ENCODE results near the gene FOXL3.
"Not testable (repeated sequence)": the region's sequence is repeated elsewhere in the genome, so short reads cannot be mapped to it uniquely, and the experiment has no call there.

FOXL3 gene

DNA sequence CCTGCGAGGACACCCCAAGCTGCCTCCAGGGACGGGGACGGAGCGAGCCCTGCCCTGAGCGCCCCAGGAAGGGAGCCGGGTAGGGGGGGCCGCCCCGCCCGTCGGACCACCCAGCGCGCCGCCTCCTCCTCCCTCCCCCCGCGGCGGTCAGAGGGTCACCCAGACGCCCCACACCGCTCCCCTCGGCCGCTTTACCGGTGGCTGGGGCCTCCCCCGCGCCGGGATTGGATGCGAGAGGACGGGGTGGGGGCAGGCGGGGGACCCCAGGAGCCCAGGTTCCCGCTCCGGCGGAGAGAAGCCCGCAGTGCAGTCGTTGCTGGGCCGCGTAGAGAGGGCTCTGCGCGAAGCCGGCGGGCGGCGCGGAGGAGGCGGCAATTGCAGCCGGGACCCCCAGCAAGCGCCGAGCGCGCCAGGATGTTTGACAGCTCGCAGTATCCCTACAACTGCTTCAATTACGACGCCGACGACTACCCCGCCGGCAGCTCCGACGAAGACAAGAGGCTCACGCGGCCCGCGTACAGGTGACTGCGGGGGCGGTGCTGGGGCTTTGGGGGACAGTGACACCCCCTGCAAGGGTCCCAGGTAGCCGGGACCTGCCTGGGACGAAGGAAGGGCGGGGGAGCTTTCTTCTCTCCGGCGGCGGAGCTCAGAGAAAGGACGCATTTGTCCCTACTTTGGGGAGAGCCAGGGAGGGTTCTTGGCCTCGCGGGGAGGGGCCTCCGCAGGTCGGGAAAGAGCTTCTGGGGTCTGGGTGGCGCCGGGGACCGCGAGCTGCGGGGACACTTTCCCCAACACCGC is at the start of gene FOXL3:
Gene FOXL3, plus strand, starts transcription at position 415 of the 798 bp plus-strand sequence. Its CDS starts 0 bp downstream, at position 415.
- DNase-seq, result no peak

DNA sequence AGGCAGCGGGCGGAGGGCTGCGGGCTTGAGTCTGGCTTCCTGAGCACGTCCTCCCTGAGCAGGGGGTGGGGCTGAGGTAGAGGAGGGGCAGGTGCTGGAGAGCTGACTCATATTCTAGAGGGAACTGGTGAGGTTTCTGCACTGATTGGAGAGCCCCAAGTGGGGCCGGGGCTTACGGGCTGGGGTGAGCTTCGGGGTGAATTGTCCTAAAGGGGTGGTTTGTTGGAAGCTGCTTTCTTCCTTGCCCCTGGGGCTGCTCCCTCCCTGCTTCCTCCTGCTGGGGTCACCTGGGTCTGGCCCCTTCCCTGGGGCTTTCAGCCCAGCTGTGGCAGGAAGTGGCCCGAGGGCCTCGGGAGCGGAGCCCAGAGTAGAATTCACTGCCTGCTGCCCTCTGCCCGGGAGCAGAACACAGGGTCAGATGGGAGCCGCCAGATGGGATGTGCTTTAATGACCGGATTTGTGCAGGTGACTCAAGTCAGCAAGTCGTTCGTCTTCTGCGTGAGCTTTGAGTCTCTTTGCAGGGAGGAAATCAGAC is 49.0 kb upstream of the FOXL3 start:
- DNase-seq, result no peak

- DNase-seq, result no peak
Observed at GRCh38 chr7:241513-241912, 48.5 kb upstream of the FOXL3 start.

DNA sequence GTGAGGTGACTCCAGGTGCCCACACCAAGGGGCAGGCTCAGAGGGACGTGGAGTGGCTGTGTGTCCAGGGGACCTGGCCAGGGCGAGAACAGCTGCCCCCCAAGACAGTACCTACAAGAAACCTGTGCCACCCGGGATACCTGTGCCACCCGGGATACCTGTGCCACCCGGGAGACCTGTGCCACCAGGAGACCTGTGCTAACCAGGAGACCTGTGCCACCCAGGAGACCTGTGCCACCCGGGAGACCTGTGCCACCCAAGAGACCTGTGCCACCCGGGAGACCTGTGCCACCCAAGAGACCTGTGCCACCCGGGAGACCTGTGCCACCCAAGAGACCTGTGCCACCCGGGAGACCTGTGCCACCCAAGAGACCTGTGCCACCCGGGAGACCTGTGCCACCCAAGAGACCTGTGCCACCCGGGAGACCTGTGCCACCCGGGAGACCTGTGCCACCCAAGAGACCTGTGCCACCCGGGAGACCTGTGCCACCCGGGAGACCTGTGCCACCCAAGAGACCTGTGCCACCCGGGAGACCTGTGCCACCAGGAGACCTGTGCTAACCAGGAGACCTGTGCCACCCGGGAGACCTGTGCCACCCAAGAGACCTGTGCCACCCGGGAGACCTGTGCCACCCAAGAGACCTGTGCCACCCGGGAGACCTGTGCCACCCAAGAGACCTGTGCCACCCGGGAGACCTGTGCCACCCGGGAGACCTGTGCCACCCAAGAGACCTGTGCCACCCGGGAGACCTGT is 47.0 kb upstream of the FOXL3 start:
- not testable (repeated sequence) for DNase-seq

DNA sequence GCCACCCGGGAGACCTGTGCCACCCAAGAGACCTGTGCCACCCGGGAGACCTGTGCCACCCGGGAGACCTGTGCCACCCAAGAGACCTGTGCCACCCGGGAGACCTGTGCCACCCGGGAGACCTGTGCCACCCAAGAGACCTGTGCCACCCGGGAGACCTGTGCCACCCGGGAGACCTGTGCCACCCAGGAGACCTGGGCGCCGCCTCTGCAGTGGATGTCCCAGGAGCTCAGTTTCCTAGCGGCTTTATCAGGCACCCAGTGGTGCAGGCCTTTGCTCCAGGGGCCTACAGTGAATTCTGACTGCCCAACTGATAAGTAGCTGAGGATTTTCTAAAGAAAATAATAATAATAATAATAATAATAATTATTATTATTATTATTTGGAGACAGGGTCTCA is 46.4 kb upstream of the FOXL3 start:
- not testable (repeated sequence) for DNase-seq

- no peak for DNase-seq
Observed at GRCh38 chr7:244974-245373, 45.0 kb upstream of the FOXL3 start.

- no peak for DNase-seq
Observed at GRCh38 chr7:245574-246295, 44.2 kb upstream of the FOXL3 start.

GRCh38 chr7:246451-246850 is 43.5 kb upstream of the FOXL3 start:
- DNase-seq, result no peak

DNA sequence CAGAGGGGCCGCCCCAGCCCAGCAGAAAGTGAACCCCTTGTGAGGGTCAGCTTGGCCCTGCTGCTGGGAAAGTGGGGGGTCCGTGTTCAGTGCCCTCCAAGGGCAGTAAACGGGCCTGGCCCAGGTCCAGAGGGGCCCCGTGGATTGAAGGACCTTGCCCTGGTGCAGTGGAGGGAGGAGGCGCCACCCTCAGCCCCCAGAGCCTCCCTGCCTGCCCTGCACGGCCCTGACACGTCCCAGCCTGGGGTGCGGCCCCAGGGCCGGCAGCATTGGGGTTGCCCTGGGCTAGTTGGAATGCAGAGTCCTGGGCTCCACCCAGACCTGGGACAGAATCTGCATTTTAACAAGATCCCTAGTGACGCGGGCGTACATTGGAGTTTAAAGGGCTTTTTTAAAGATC is 42.8 kb upstream of the FOXL3 start:
- no peak for DNase-seq

DNA sequence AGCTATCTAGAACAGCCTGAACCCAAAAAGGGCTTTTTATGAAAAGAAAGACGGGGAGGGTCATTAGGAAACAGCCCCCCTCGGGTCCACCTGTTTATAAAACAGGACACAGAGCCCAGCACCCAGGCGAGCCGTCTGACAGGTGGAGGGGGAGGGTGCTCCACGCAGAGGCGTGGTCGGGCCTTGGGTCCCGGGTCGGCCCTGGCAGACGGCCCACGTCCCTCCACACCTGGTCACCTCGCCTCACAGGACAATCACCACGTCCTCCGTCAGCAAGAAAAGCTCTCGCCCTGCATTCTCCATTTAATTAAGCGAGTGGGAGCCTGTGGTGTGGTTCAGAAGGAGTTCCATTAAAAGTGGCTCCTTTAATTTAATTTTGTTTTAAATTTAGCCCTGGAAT is 42.3 kb upstream of the FOXL3 start:
- DNase-seq, result no peak

- no peak for DNase-seq
Observed at GRCh38 chr7:248732-249435, 41.1 kb upstream of the FOXL3 start.

GRCh38 chr7:249989-250388 is 40.0 kb upstream of the FOXL3 start:
- DNase-seq, result no peak

DNA sequence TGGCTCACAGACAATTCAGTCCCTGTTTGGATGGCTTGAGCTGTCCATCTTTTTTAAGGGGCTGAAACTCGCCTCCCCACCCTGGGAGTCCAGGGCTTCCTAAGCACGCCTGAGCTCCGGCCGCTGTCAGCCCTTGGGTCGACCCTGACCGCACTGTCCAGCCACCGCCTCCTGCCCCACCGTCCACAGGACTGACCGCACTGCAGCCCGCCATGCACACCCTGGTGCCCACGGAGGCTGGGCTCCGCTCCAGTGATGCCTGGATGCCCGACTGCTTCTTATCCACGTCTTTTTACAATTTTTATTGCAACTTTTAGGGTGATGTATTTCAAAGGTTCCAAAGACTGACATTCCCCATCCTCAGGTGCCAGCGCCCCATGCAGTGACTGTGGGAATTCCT is 39.4 kb upstream of the FOXL3 start:
- DNase-seq, result no peak

DNA sequence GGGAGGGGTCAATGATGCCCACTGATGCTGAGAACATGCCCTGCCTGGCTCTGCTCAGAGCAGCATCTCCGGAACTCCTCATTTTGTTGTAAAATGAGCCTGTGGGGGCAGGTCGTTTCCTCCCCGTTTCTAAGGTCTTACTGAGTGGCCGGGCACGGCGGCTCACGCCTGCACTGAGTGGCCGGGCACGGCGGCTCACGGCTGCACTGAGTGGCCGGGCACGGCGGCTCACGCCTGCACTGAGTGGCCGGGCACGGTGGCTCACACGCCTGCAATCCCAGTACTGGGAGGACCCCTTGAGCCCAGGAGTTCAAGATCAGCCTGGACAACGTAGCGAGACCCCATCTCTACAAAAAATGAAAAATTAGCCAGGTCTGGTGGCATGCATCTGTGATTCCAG is 39.0 kb upstream of the FOXL3 start:
- no peak for DNase-seq

GRCh38 chr7:251446-252175 is 38.4 kb upstream of the FOXL3 start:
- DNase-seq, result no peak

DNA sequence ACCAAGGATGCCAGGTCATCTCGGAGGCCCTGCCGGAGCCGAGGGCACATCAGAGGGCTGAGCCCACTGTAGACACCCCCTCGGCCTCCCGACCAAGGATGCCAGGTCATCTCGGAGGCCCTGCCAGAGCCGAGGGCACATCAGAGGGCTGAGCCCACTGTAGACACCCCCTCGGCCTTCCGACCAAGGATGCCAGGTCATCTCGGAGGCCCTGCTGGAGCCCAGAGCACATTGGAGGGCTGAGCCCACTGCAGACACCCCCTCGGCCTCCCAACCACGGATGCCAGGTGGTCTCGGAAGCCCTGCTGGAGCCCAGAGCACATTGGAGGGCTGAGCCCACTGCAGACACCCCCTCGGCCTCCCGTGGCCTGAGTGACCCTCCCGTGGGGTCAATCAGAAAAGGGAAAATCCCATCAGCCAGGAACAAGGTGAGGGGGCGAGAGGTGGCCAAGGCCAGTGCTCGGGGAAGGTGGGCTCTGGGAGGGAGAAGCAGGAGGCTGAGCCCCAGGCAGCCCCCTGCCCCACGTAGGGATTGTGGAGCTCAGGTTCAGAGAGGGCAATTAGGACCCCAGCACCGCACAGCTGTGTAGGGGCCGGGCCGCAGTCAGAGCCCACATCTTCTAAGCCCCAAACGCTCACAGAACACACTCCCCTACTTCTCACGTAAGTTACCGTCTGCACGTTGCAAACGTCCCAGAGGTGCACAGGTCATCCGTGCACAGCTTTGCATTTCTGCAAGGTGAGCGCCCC is 37.6 kb upstream of the FOXL3 start:
- DNase-seq, result no peak

- DNase-seq, result no peak
Observed at GRCh38 chr7:252981-253380, 37.0 kb upstream of the FOXL3 start.

- DNase-seq, result no peak
Observed at GRCh38 chr7:253581-254336, 36.2 kb upstream of the FOXL3 start.

- DNase-seq, result no peak
Observed at GRCh38 chr7:254337-255037, 35.5 kb upstream of the FOXL3 start.

DNA sequence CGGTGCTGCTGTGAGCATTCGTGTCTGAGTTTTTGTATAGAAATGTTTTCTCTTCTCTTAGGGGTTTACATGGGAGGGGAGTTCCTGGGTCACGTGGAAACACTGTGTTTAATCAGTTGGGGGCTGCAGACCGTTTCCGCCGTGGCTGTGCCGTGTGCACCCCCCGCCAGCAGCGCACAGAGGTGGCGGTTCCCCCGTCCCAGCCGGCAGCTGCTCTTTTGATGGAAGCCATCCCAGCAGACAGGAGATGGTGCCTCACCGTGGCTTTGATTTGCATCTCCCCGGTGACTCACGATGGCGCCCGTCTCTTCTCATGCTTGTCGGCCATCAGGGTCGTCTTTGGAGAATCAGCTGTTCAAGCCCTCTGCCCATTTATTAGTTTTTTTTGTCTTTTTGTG is 34.9 kb upstream of the FOXL3 start:
- no peak for DNase-seq
